Islet of Langerhans (tissue), 1 donor: ENCODE results near the gene ARHGAP4.

Experiments
- FAIRE-seq: peaks from one replicate; lab custom pipeline; 2011; peaks lifted over from hg19 to GRCh38; lab: Jason Lieb, UNC

The ARHGAP4 gene

GRCh38 chrX:153945956-153946943 lies 20.2 kb upstream of the ARHGAP4 start:
- no peak for FAIRE-seq

GRCh38 chrX:153944800-153945150 lies 18.7 kb upstream of the ARHGAP4 start:
- FAIRE-seq = no peak

GRCh38 chrX:153944140-153944799 lies 18.2 kb upstream of the ARHGAP4 start, which contains the start of gene RENBP:
Gene RENBP, minus strand, starts transcription at chrX:153944643. Its CDS starts 33 bp downstream, at chrX:153944610.
- no peak for FAIRE-seq

DNA sequence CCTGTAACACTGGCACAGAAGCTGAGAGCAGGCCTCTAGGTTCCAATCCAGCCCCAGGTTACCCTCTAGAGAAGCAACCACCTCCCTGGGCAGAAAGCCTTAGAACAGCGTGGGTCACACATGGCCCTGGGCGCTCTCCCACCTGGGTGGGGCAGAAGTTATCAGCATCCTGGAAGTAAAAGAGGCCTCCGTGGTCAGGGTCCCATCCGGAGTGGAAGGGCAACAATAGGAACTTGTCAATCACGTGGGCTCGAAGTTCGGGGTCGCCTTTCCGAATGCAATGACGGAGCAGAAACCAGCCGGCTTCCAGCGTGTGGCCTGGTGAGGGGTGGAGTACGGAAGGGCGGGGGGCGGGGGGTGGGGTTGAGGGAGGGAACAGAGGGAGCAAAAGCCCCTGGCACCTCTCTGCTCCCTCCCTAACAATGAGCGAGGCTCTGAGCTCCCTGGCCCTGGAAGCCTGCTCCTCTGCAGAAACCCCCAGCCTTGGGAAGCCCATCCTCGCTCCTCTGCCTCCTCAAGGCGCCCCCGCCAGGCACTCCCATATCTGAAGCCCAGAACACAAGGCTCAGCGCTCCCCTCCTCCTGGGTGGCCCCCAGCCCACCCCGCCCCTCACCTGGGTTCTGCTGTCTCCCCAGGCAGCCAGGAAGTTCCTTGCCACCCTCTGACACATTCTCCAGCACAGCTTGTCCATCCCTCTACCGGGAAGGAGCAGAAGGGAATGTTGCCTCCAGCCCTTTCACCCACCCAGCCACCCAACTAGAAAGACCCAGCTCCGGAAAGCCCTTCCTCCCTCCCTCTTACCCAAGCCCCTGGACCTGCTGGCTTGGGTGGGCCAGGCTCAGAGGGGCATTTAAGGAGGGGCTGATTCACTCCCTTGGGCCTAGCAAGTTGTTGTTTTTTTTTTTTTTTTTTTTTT lies 15.5 kb upstream of the ARHGAP4 start:
- no peak for FAIRE-seq

DNA sequence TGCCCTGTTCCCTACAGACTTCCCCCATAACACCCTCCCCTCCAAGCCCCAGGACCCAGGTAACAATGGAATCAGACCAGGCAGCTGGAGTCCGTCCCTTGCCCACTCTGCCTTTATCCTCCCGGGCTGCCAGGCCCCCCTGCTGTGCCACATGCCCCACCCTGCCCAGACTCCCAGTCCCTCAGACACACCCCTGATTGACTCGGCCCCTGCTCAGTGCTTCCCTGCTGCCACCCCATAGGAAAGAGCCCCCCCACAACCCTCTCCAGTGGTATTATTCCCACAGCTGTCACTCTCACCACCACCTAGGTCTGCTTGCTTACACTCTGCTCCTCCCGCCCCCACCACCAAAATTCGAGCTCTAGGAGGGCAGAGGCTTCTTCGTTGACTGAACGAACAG lies 13.5 kb upstream of the ARHGAP4 start:
- no peak for FAIRE-seq

DNA sequence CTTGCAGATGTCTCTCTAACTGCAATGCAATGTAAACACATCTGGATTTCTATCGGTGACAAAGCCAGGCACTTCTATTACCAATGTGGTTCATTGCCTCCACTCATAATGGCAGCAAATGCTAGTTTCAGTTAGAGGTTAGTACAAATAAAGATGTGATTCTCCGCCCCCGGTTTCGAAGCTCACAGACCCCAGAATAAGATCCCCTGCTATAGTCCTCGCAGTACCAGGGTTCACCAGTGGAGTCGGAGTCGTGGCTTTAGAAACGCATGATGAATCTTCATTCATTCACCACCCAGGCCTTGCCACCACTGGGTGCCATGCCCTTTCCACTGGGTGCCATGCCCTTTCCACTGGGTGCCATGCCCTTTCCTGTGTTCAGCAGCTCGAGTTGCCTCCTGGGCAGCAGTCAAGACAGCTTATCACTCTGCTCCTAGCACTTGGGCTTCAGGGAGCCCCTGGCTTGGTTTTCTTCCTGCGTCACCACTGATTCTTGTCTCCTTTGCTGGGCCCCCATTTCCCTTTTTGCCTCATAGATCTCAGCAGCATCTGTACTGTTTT lies 12.2 kb upstream of the ARHGAP4 start:
- no peak for FAIRE-seq

DNA sequence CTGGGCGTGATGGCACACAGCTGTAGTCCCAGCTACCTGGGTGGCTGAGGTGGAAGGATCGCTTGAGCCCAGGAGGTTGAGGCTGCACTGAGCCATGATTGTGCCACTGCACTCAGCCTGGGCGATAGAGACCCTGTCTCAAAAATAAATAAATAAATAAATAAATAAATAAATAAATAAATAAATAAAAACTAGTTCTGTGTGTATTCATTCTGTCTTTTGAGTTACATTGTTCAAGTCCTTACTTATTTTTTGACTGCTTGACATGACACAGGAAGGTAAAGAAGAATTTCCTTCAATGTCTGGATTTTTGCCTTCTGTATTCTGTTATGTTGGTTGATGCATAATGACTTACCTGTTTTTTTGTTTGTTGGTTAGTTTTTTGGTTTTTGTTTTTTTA lies 11.0 kb upstream of the ARHGAP4 start:
- FAIRE-seq = no peak

DNA sequence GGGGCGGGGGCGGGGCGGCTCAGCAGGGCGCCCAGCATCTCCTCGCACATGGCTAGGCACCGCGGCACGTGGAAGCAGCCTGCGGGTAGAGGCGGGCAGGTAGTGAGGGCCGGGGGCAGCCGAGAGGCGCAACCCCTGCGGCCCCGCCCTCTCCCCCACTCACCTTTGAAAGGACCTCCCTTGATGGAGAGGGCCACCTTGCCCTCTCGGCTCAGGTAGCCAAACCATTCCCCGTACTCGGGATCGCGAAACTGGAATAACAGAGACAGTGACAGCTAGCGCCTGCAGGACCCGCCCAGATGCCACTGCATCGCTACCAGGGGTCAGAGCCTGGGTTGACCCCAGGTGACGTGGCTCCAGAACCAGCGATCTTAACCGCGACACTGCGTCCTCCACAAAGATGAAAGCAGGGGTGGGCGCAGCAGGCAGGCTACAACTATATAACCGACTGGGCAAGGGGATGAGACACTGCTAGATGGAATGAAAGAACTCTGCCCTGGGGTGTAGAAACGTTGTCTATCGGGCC lies 9.3 kb upstream of the ARHGAP4 start:
- no peak for FAIRE-seq

GRCh38 chrX:153934762-153935325 lies 8.8 kb upstream of the ARHGAP4 start, which contains the start of gene NAA10:
Gene NAA10, minus strand, starts transcription at chrX:153935037. Its CDS starts 133 bp downstream, at chrX:153934904.
- FAIRE-seq = no peak

GRCh38 chrX:153934148-153934761 lies 8.2 kb upstream of the ARHGAP4 start:
- FAIRE-seq = no peak

DNA sequence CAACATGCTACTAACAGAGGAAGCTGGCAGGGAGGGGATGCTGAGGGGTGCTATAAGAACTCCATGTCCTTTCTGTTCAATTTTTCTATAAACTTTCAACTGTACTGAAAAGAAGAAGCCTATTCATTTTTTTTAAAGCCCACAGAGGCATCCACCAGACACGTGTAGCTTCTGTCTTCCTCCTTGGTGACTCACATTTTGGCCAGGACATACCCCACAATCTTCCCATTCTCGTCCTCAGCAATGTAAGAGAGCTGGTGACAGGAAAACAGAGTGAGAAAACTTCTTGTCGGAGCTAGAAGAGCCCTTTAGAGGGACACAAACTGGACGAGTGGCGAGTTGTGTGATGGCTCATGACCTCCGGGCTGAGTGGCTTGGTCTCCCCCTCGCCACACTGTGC lies 7.7 kb upstream of the ARHGAP4 start:
- no peak for FAIRE-seq

- no peak for FAIRE-seq
These were observed 6.3 kb upstream of the ARHGAP4 start for GRCh38 chrX:153932220-153932915.

- FAIRE-seq = no peak
These were observed 5.7 kb upstream of the ARHGAP4 start for GRCh38 chrX:153931748-153932147.

- FAIRE-seq = no peak
These were observed 5.1 kb upstream of the ARHGAP4 start for GRCh38 chrX:153931151-153931550.

- FAIRE-seq = no peak
These were observed 4.2 kb upstream of the ARHGAP4 start for GRCh38 chrX:153930011-153930910.

DNA sequence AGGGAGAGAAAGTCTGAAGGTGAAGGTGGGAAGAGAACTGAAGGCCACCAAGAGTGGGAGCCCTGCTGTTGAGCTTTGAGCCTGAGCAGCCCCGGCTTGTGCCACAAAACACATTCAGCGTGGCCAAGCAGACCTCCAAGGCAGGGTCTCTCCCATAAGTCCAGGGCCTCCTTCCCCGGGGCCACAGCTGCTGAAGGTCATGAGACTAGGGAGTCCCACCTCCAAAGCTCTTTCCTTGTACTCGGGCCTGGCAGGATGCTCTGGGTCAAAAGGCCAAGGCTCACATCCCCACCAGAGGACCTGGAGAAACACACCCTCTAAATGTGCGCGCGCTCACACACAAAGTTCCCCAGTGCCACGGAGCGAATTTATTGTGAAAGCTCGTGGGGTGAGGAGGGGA lies 3.5 kb upstream of the ARHGAP4 start:
- FAIRE-seq = no peak

DNA sequence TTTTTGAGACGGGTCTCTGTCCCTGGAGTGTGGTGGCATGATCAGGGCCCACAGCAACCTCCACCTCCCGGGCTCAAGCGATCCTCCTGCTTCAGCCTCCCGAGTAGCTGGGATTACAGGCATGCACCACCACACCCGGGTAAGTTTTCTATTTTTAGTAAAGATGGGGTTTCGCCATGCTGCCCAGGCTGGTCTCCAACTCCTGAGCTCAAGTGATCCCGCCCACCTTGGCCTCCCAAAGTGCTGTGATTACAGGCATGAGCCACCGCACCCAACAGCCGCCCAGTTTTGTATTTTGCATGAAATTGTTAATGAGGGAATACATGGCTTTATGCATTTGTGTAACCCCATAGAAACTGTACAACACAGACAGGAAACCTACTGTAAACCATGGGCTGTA lies 2.8 kb upstream of the ARHGAP4 start:
- no peak for FAIRE-seq

- peak; percentile 64 for FAIRE-seq
These were observed 2.1 kb upstream of the ARHGAP4 start for GRCh38 chrX:153927922-153928760.

DNA sequence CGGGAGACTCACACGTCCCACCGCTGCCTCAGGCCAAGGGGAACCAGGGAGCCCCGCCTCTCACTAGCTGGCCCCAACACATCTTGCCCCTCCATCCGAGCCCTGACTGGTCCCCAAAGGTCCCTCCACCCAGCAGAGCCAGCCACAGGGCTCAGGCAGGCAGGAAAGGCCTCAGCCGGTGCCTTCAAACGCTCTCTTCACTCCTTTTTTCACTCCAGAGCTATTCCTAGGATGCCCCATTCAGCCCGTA lies 1.5 kb upstream of the ARHGAP4 start:
- FAIRE-seq = no peak
